GM11168 (cell line): ENCODE data around the gene RAB5IF.
"Not testable (repeated sequence)": the region's sequence is repeated elsewhere in the genome, so short reads cannot be mapped to it uniquely, and the experiment has no call there.

Source experiments
- in situ Hi-C: fragments of 300-500 bp; cut with MboI; formaldehyde crosslinking; loops from one replicate; pipeline ENCODE4 v1.12.0; 2022; ENCODE audit warnings: low sequenced_read_pairs; ENCODE audit not compliant: unreplicated experiment

RAB5IF gene

GRCh38 chr20:36605399-36606157, at the start of gene RAB5IF:
Gene RAB5IF (plus strand): TSS chr20:36605779. CDS start chr20:36605952, 173 bp downstream.
- in situ Hi-C loops = loop anchor here (25.0 kb wide), 1 partner anchor 282 kb away; the partner anchor contains the start of gene TLDC2

GRCh38 chr20:36562724-36563123, 42.9 kb upstream of the RAB5IF start:
- in situ Hi-C loops = no loop called here

GRCh38 chr20:36563374-36563773, 42.2 kb upstream of the RAB5IF start:
- in situ Hi-C loops = no loop called here

- in situ Hi-C loops = not testable (repeated sequence)
Observed at GRCh38 chr20:36564078-36564725, 41.4 kb upstream of the RAB5IF start.

GRCh38 chr20:36564726-36565121, 40.9 kb upstream of the RAB5IF start:
- in situ Hi-C loops = not testable (repeated sequence)

GRCh38 chr20:36565520-36565919, 40.1 kb upstream of the RAB5IF start:
- in situ Hi-C loops = no loop called here

- in situ Hi-C loops = no loop called here
Observed at GRCh38 chr20:36569847-36570429, 35.6 kb upstream of the RAB5IF start.

GRCh38 chr20:36571564-36572504, 33.7 kb upstream of the RAB5IF start:
- in situ Hi-C loops = no loop called here

GRCh38 chr20:36572701-36573102, 32.9 kb upstream of the RAB5IF start:
- in situ Hi-C loops = no loop called here

GRCh38 chr20:36573103-36573797, 32.3 kb upstream of the RAB5IF start, which contains the start of gene TGIF2:
Gene TGIF2 (plus strand): TSS chr20:36573597. CDS start chr20:36578775, 5,178 bp downstream.
- in situ Hi-C loops = no loop called here

GRCh38 chr20:36573798-36574365, 31.7 kb upstream of the RAB5IF start:
- in situ Hi-C loops = no loop called here

GRCh38 chr20:36574366-36575135, 31.0 kb upstream of the RAB5IF start:
- in situ Hi-C loops = no loop called here

GRCh38 chr20:36576081-36576445, 29.5 kb upstream of the RAB5IF start:
- in situ Hi-C loops = no loop called here

GRCh38 chr20:36578356-36579041, 27.1 kb upstream of the RAB5IF start:
- in situ Hi-C loops = no loop called here

GRCh38 chr20:36579996-36580545, 25.5 kb upstream of the RAB5IF start:
- in situ Hi-C loops = no loop called here

- in situ Hi-C loops = no loop called here
Observed at GRCh38 chr20:36582322-36582721, 23.3 kb upstream of the RAB5IF start.

- in situ Hi-C loops = no loop called here
Observed at GRCh38 chr20:36582821-36583220, 22.8 kb upstream of the RAB5IF start.

- in situ Hi-C loops = no loop called here
Observed at GRCh38 chr20:36584018-36584481, 21.5 kb upstream of the RAB5IF start.
